ENCODE data around the gene MRO. TPM values are rescaled to one million over a fixed set of nuclear protein-coding genes. Genes with fewer than 3 reads are reported as not detected.

MRO gene
- total and polyA plus RNA-seq, 2 of the 8 experiments (the other 6 are each of a cell fraction or from before 2014, with no cell fraction given), result 0.65 to 1.0 TPM

- Histone ChIP-seq H2BK5ac (ENCODE audit: low read depth, low read length) (peak overlapping the region; percentile 66; the same call in 1 of the 2 replicates), H2BK120ac (replicated peaks; ENCODE audit: low read depth, low read length) (no peak overlapping the region), H4K8ac (ENCODE audit: extremely low read depth, insufficient read depth, low read length) (no peak overlapping the region; the same call in 1 of the 2 replicates), H3K27ac (ENCODE audit: low read depth, low read length) (no peak overlapping the region), H2AFZ (ENCODE audit: low read length) (peak overlapping the region; percentile 95), H4K91ac (replicated peaks; ENCODE audit: insufficient read length, low read length) (no peak overlapping the region), H2BK15ac (ENCODE audit: low read length) (no peak overlapping the region), H3K14ac (ENCODE audit: insufficient read length) (no peak overlapping the region), H4K5ac (ENCODE audit: insufficient read length, low read depth, low read length) (no peak overlapping the region), H3K4me3 (ENCODE audit: extremely low read depth in 1 of 4, insufficient read depth in 2 of 4, low read depth in 3 of 4, low read length in 4 of 4) (peak overlapping the region in 3 of 4 experiments; percentile 24 to 54 (median 41); a peak in 5 of 8 replicates), H3K9me3 (ENCODE audit: insufficient read depth in 2 of 2, low read depth in 1 of 2, low read length in 1 of 2) (no peaks in the 10 kb centered on the region), H3K23ac (ENCODE audit: insufficient read length) (no peak overlapping the region), H3K23me2 (ENCODE audit: low read depth, low read length) (peaks cover 7% of the 10 kb centered on the region; the same call in 1 of the 2 replicates), H3K9ac (replicated peaks in 1 of 4; ENCODE audit: extremely low read depth in 1 of 4, low read depth in 3 of 4, low read length in 3 of 4) (no peak overlapping the region), H2BK20ac (ENCODE audit: low read length) (no peak overlapping the region), H3K36me3 (ENCODE audit: control insufficient read depth in 2 of 4, insufficient read depth in 4 of 4, low read length in 3 of 4) (no peaks in the 10 kb centered on the region), H3K4ac (replicated peaks; ENCODE audit: insufficient read length, low read depth, low read length) (peak overlapping the region; percentile 22), H4K20me1 (replicated peaks in 1 of 2; ENCODE audit: control insufficient read depth in 1 of 2, insufficient read depth in 2 of 2, low read length in 2 of 2) (no peaks in the 10 kb centered on the region), H2BK12ac (ENCODE audit: low read depth, low read length) (no peak overlapping the region), H3K79me2 (ENCODE audit: control insufficient read depth in 1 of 2, insufficient read depth in 2 of 2, low read length in 2 of 2) (no peaks in the 10 kb centered on the region), H3K4me1 (replicated peaks in 1 of 4; ENCODE audit: control insufficient read depth in 3 of 4, insufficient read depth in 4 of 4, low read length in 3 of 4) (peaks cover 3 to 12% (median 7%) of the 10 kb centered on the region in 4 experiments; a peak in 6 of 7 replicates), H3K56ac (replicated peaks; ENCODE audit: insufficient read length, low read depth, low read length) (peak overlapping the region; percentile 74), H3K79me1 (ENCODE audit: low read depth, low read length) (no peaks in the 10 kb centered on the region), H2AK5ac (ENCODE audit: low read depth, low read length) (no peak overlapping the region), H3K18ac (ENCODE audit: extremely low read depth, low read length) (peak overlapping the region; percentile 41; the same call in 1 of the 2 replicates), H3K4me2 (ENCODE audit: insufficient read depth in 1 of 2, low read depth in 2 of 2, low read length in 2 of 2) (peak overlapping the region; percentile 24 to 78), H3K27me3 (replicated peaks in 1 of 4; ENCODE audit: control insufficient read depth in 3 of 4, extremely low read depth in 1 of 4, insufficient read depth in 3 of 4, low read length in 3 of 4) (no peaks in the 10 kb centered on the region)
- ChIA-PET POLR2A (ENCODE audit: partially characterized antibody) (no interaction called here), CTCF (ENCODE audit: partially characterized antibody) (interaction anchor here (0.6 to 4.5 kb wide), 16 partner anchors 12 to 747 kb away, joined by 3 to 16 read pairs (median 4); no protein-coding TSS in a partner anchor)
- FAIRE-seq, result peak; percentile 50
- WGBS, 2 experiments (ENCODE audit: extremely low coverage in 1 of 2, insufficient coverage in 1 of 2, insufficient read length in 1 of 2, insufficient replicate concordance in 2 of 2, low coverage in 1 of 2, low lambda C conversion rate in 2 of 2, missing lambda C conversion rate in 1 of 2), result 17% methylated on average over 16 of the region's 16 CpGs; no CpG with 5 or more reads in 1 of the 2 experiments
- DNase-seq (ENCODE audit: low read depth in 1 of 2, low spot score in 2 of 2), result peak; percentile 47 to 78
- no peak for TF ChIP-seq NRF1 (IDR thresholded peaks at IDR 0.05; ENCODE audit: low read depth, low read length)
- no peak for TF ChIP-seq EZH2 (IDR thresholded peaks at IDR 0.05; ENCODE audit: low read depth, low read length, severe bottlenecking)
- no peak for TF ChIP-seq BRCA1 (IDR thresholded peaks at IDR 0.05; ENCODE audit: low read depth, low read length)
- no peak for TF ChIP-seq HDAC6 (IDR thresholded peaks at IDR 0.05; ENCODE audit: low read depth, low read length)
- TF ChIP-seq SRF (IDR thresholded peaks at IDR 0.05; ENCODE audit: low read depth, low read length), result no peak
- TF ChIP-seq E2F6 (IDR thresholded peaks at IDR 0.05), result peak; percentile 84
- TF ChIP-seq KDM1A (IDR thresholded peaks at IDR 0.05; ENCODE audit: borderline replicate concordance, low read length), result no peak
- TF ChIP-seq POLR2AphosphoS5 (IDR thresholded peaks at IDR 0.05; ENCODE audit: low read depth, low read length), result no peak
- no peak for TF ChIP-seq CBX5 (IDR thresholded peaks at IDR 0.05; ENCODE audit: low read depth, low read length)
- no peak for TF ChIP-seq ATF2 (IDR thresholded peaks at IDR 0.05; ENCODE audit: low read length)
Observed at GRCh38 chr18:50819027-50819727, 639 bp downstream of the MRO start.
